A549 (cell line): ENCODE measurements around the gene CBFB. TPM values are rescaled to one million over a fixed set of nuclear protein-coding genes. Genes with fewer than 3 reads are reported as not detected.

Source experiments
- ATAC-seq, 2 experiments: fragments of 200-7000 bp in 1 of 2; fragments of >200 bp in 1 of 2; cut with Nextera tagmentation in 1 of 2; cut with Tn5 transposase in 1 of 2; 3 replicates each; pipeline versions ENCODE4 v1.8.0 to v1.9.1; 2018 to 2020; ENCODE audit warnings: mild to moderate bottlenecking in 1 of 2, moderate library complexity in 1 of 2
- CTCF ChIA-PET: fragments of 300-600 bp; sonication (Branson Sonifier 250); formaldehyde crosslinking; extraction: SDS; loops from one replicate; lab custom pipeline; 2021; ENCODE audit warnings: antibody characterized with exemption, inconsistent platforms; lab: Yijun Ruan, JAX
- POLR2A ChIA-PET: fragments of 350-600 bp; formaldehyde crosslinking; extraction: SDS; loops from one replicate; lab custom pipeline; 2021; ENCODE audit warnings: antibody characterized with exemption, inconsistent platforms; lab: Yijun Ruan, JAX
- DNase-seq, 2 experiments: peaks; one replicate each; pipeline versions ENCODE4 v3.0.0 to v3.0.0-alpha.2; 2011 to 2016; ENCODE audit warnings: low read depth in 1 of 2, low spot score in 1 of 2
- FAIRE-seq: peaks from 2 replicates; lab custom pipeline; 2011; peaks lifted over from hg19 to GRCh38; lab: Jason Lieb, UNC
- H3K27ac ChIP-seq, 2 experiments: fragments of >200 bp; sonication (Bioruptor Twin); formaldehyde crosslinking; 3 replicates each; pipeline ENCODE4 v1.5.1; 2016 to 2017
- H3K4me1 ChIP-seq: fragments of >200 bp; sonication (Bioruptor Twin); formaldehyde crosslinking; 3 replicates; pipeline ENCODE4 v1.6.1; 2016
- H3K4me2 ChIP-seq: fragments of >200 bp; sonication (Bioruptor Twin); formaldehyde crosslinking; 3 replicates; pipeline ENCODE4 v1.6.1; 2016
- H3K4me3 ChIP-seq: fragments of >200 bp; sonication (Bioruptor Twin); formaldehyde crosslinking; 3 replicates; pipeline ENCODE4 v1.5.1; 2016
- H3K9me3 ChIP-seq: fragments of >200 bp; sonication (Bioruptor Twin); formaldehyde crosslinking; 3 replicates; pipeline ENCODE4 v1.6.1; 2016
- CBX2 ChIP-seq: fragments of 200-600 bp; sonication (generic); IDR thresholded peaks from 2 replicates; pipeline ENCODE4 v1.6.1; 2016; ENCODE audit warnings: low read depth, mild to moderate bottlenecking, borderline replicate concordance
- CHD4 ChIP-seq: fragments of 200-600 bp; sonication (generic); IDR thresholded peaks from 2 replicates; pipeline ENCODE4 v1.6.1; 2016; ENCODE audit warnings: antibody characterized with exemption, mild to moderate bottlenecking, borderline replicate concordance
- CTCF ChIP-seq: fragments of >200 bp; sonication (Bioruptor Twin); formaldehyde crosslinking; IDR thresholded peaks from 3 replicates; pipeline ENCODE4 v1.5.1; 2016
- EHMT2 ChIP-seq: fragments of 200-600 bp; sonication (generic); IDR thresholded peaks from 2 replicates; pipeline ENCODE4 v1.6.1; 2016; ENCODE audit warnings: antibody characterized with exemption, low read depth, mild to moderate bottlenecking, moderate library complexity
- FOSB ChIP-seq: fragments of 250-450 bp; sonication (Bioruptor Pico); IDR thresholded peaks from 2 replicates; pipeline ENCODE4 v1.5.0; 2020; ENCODE audit warnings: mild to moderate bottlenecking, moderate library complexity
- FOSL2 ChIP-seq, 2 experiments: fragments of 450-650 bp in 1 of 2; fragments of >200 bp in 1 of 2; sonication (Bioruptor Twin) in 1 of 2; formaldehyde crosslinking; IDR thresholded peaks; 2 replicates each; pipeline versions ENCODE4 v1.5.0 to v1.6.1; 2016 to 2020; ENCODE audit warnings: mild to moderate bottlenecking in 1 of 2, moderate library complexity in 1 of 2
- GATA3 ChIP-seq: IDR thresholded peaks from 2 replicates; pipeline ENCODE4 v1.6.1; 2012; ENCODE audit warnings: borderline replicate concordance
- HOXB13 ChIP-seq: fragments of 250-450 bp; sonication (Bioruptor Pico); IDR thresholded peaks from 2 replicates; pipeline ENCODE4 v1.5.0; 2020; ENCODE audit warnings: low read depth, mild to moderate bottlenecking, moderate library complexity
- HOXB5 ChIP-seq: fragments of 250-450 bp; sonication (Bioruptor Pico); IDR thresholded peaks from 2 replicates; pipeline ENCODE4 v1.5.0; 2020; ENCODE audit warnings: mild to moderate bottlenecking, moderate library complexity
- JUNB ChIP-seq: fragments of >200 bp; sonication (Bioruptor Twin); formaldehyde crosslinking; IDR thresholded peaks from 2 replicates; pipeline ENCODE4 v1.6.1; 2016
- PHF8 ChIP-seq: fragments of 200-600 bp; sonication (generic); IDR thresholded peaks from 2 replicates; pipeline ENCODE4 v1.6.1; 2016; ENCODE audit warnings: low read depth, mild to moderate bottlenecking, antibody characterized with exemption, moderate library complexity, borderline replicate concordance
- POLR2AphosphoS2 ChIP-seq: conservative IDR thresholded peaks from 2 replicates; pipeline ENCODE4 v1.6.1; 2012; ENCODE audit warnings: low read length, improper control_type of control experiment, inconsistent platforms
- RAD21 ChIP-seq, 2 experiments: fragments of >200 bp in 1 of 2; sonication (Bioruptor Twin) in 1 of 2; formaldehyde crosslinking in 1 of 2; IDR thresholded peaks in 1 of 2; conservative IDR thresholded peaks in 1 of 2; 2 replicates in 1 of 2; 3 replicates in 1 of 2; pipeline ENCODE4 v1.6.1; 2012 to 2018; ENCODE audit warnings: inconsistent platforms in 1 of 2
- REST ChIP-seq: fragments of 200-600 bp; sonication (generic); IDR thresholded peaks from 2 replicates; pipeline ENCODE4 v1.6.1; 2016; ENCODE audit warnings: antibody characterized with exemption, mild to moderate bottlenecking, moderate library complexity
- TP53 ChIP-seq: fragments of 250-450 bp; sonication (Bioruptor Pico); IDR thresholded peaks from 2 replicates; pipeline ENCODE4 v1.5.0; 2021; ENCODE audit warnings: mild to moderate bottlenecking, moderate library complexity
- USF2 ChIP-seq: fragments of 450-650 bp; IDR thresholded peaks from 2 replicates; pipeline ENCODE4 v1.6.1; 2014; ENCODE audit warnings: antibody characterized with exemption
- ZFP36 ChIP-seq: fragments of 450-650 bp; IDR thresholded peaks from 2 replicates; pipeline ENCODE4 v1.6.1; 2014; ENCODE audit warnings: borderline replicate concordance; ENCODE audit not compliant: partially characterized antibody
- ZNF302 ChIP-seq: fragments of 250-450 bp; sonication (Bioruptor Pico); IDR thresholded peaks from 2 replicates; pipeline ENCODE4 v1.9.0; 2021; ENCODE audit warnings: inconsistent platforms, mild to moderate bottlenecking, moderate library complexity
- ZSCAN20 ChIP-seq: fragments of 250-450 bp; sonication (Bioruptor Pico); IDR thresholded peaks from 2 replicates; pipeline ENCODE4 v1.8.0; 2022; ENCODE audit warnings: mild to moderate bottlenecking, moderate library complexity
- WGBS: methylation state at CpG from one replicate; pipeline ENCODE4 v1.1.6; 2017; ENCODE audit errors: missing lambda C conversion rate; 5-methylcytosine and 5-hydroxymethylcytosine counted together
- polyA plus RNA-seq, 4 experiments: library from polyadenylated mRNA; depleted of rRNA in 3 of 4; stranded (reverse); fragments of >200 nt; fragmentation: RNase III in 1 of 4; extraction: RNeasy Plus Mini Kit Qiagen cat#74134 plus additional on column Dnase treatment in 1 of 4; gene quantifications; 2 replicates in 3 of 4; 3 replicates in 1 of 4; pipeline ENCODE4 v1.2.3, GENCODE V29; 2011 to 2017
- TF ChIP-seq, protein P1 (sequence below): fragments of >200 bp; sonication (Bioruptor Twin); formaldehyde crosslinking; IDR thresholded peaks from 2 replicates; pipeline ENCODE4 v1.6.1; 2016
- TF ChIP-seq, protein P2 (sequence below): IDR thresholded peaks from 2 replicates; pipeline ENCODE4 v1.6.1; 2012
- TF ChIP-seq, protein P3 (sequence below): fragments of >200 bp; sonication (Bioruptor Twin); formaldehyde crosslinking; IDR thresholded peaks from 3 replicates; pipeline ENCODE4 v1.6.1; 2016

The CBFB gene
- polyA plus RNA-seq, 2 of the 4 experiments (the other 2 are of a cell fraction) = 27.7 to 61.3 TPM

DNA sequence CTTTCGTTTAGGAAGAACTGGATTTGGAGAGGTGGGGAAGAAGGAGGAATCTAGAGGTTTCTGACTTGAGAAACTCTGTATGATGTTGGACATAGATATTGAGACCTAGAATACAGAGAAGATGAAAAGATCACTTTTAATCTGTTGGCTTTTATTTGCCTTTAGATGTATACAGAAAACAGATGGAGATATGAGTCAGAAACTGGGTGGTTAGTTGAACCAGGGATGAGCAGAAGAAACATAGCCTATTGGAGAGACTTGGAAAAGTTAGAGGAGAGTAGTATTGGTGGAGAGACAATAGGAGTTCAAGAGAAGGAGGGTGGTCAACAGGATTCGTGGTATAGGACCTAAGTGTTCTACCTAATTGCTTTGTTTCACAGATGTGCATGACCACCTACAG is 85.8 kb downstream of the CBFB start:
- WGBS = 79% methylated on average over 2 of the region's 2 CpGs
- H3K27ac ChIP-seq = peak overlapping the region in 1 of 2 experiments; percentile 72; a peak in 3 of 6 replicates

GRCh38 chr16:67115639-67116038 is 86.7 kb downstream of the CBFB start:
- Histone ChIP-seq H3K27ac (peak overlapping the region in 1 of 2 experiments; percentile 72; a peak in 3 of 6 replicates), H3K9me3 (no peaks in the 10 kb centered on the region), H3K4me3 (no peak overlapping the region), H3K4me1 (peaks cover 44% of the 10 kb centered on the region), H3K4me2 (peak overlapping the region; percentile 29)
- ChIA-PET CTCF (interaction anchor here (0.6 to 3.5 kb wide), 8 partner anchors 10 to 138 kb away, joined by 3 to 17 read pairs (median 4); partner anchors contain the start of gene NOL3), POLR2A (interaction anchor here (1.3 kb wide), 1 partner anchor 23 kb away, joined by 3 read pairs; no protein-coding TSS in a partner anchor)
- TF ChIP-seq ZSCAN20 (CRISPR knock-in tag) (no peak), CHD4 (no peak), CTCF (no peak), ZFP36 (no peak), TP53 (CRISPR knock-in tag) (no peak), CBX2 (no peak), FOSL2 (IDR thresholded peaks at IDR 0.05) (no peak), FOSL2 (CRISPR knock-in tag; IDR thresholded peaks at IDR 0.05) (peak; percentile 56), JUNB (0 out of 2 replicates have a peak, but pooled peaks have one; percentile 18), PHF8 (no peak), POLR2AphosphoS2 (no peak), RAD21 (conservative IDR thresholded peaks at IDR 0.05 in 1 of 2, IDR thresholded peaks at IDR 0.05 in 1 of 2) (no peak), GATA3 (no peak)
- TF ChIP-seq, protein P1, sequence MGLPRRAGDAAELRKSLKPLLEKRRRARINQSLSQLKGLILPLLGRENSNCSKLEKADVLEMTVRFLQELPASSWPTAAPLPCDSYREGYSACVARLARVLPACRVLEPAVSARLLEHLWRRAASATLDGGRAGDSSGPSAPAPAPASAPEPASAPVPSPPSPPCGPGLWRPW = no peak
- TF ChIP-seq, protein P2, sequence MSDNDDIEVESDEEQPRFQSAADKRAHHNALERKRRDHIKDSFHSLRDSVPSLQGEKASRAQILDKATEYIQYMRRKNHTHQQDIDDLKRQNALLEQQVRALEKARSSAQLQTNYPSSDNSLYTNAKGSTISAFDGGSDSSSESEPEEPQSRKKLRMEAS = no peak
- ATAC-seq (peak; percentile 82 to 84), DNase-seq (peak; percentile 58 to 68), FAIRE-seq (no peak)
- WGBS = 68% methylated on average over 7 of the region's 7 CpGs

More for the DNA sequence above, 85.8 kb downstream of the CBFB start:
- no peak for TF ChIP-seq HOXB13 (CRISPR knock-in tag)
- no peak for TF ChIP-seq HOXB5
- no peak for TF ChIP-seq ZFP36
- TF ChIP-seq CBX2 = no peak
- TF ChIP-seq FOSB (CRISPR knock-in tag) = no peak
- H3K4me3 ChIP-seq = no peak overlapping the region
- H3K4me1 ChIP-seq = peaks cover 45% of the 10 kb centered on the region
- FAIRE-seq (no peak), ATAC-seq (no peak), DNase-seq (no peak)
- no peaks in the 10 kb centered on the region for H3K9me3 ChIP-seq
- peak overlapping the region; percentile 29; the same call in 2 of the 3 replicates for H3K4me2 ChIP-seq
- ChIA-PET CTCF (interaction anchor here (0.6 to 3.5 kb wide), 7 partner anchors 13 to 154 kb away, joined by 3 to 17 read pairs (median 3); partner anchors contain the start of gene CES3), POLR2A (interaction anchor here (1.3 kb wide), 1 partner anchor 24 kb away, joined by 3 read pairs; no protein-coding TSS in a partner anchor)

GRCh38 chr16:67116388-67117311 is 87.7 kb downstream of the CBFB start:
- ChIA-PET CTCF (interaction anchor here (0.6 to 3.5 kb wide), 10 partner anchors 11 to 221 kb away, joined by 3 to 17 read pairs (median 4); partner anchors contain the start of gene NOL3), POLR2A (interaction anchor here (0.7 kb wide), 1 partner anchor 104 kb away, joined by 7 read pairs; no protein-coding TSS in a partner anchor)
- DNase-seq (no peak), FAIRE-seq (no peak), ATAC-seq (no peak)
- Histone ChIP-seq H3K4me2 (no peak overlapping the region), H3K4me3 (no peak overlapping the region), H3K4me1 (peaks cover 34% of the 10 kb centered on the region), H3K9me3 (no peaks in the 10 kb centered on the region), H3K27ac (peak overlapping the region in 1 of 2 experiments; percentile 43; a peak in 2 of 6 replicates)
- WGBS = 96% methylated on average over 13 of the region's 13 CpGs
- TF ChIP-seq USF2 (no peak), EHMT2 (no peak), ZNF302 (CRISPR knock-in tag) (no peak), REST (no peak)
- TF ChIP-seq, protein P3, sequence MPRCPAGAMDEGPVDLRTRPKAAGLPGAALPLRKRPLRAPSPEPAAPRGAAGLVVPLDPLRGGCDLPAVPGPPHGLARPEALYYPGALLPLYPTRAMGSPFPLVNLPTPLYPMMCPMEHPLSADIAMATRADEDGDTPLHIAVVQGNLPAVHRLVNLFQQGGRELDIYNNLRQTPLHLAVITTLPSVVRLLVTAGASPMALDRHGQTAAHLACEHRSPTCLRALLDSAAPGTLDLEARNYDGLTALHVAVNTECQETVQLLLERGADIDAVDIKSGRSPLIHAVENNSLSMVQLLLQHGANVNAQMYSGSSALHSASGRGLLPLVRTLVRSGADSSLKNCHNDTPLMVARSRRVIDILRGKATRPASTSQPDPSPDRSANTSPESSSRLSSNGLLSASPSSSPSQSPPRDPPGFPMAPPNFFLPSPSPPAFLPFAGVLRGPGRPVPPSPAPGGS = no peak
